H1 (cell line): ENCODE results near the gene SHQ1. TPM values are rescaled to one million over a fixed set of nuclear protein-coding genes. Genes with fewer than 3 reads are reported as not detected.
A peak's percentile ranks its signal among the peaks of the same experiment; 100 is the strongest.

Source experiments
- BCL11A ChIP-seq, 2 experiments: IDR thresholded peaks; one replicate each; pipeline ENCODE4 v1.6.1; 2011; ENCODE audit warnings: low read depth in 2 of 2, low read length in 2 of 2, mild to moderate bottlenecking in 2 of 2
- CBX5 ChIP-seq: fragments of 300-800, 300-1000 bp; sonication (generic); IDR thresholded peaks from 2 replicates; pipeline ENCODE4 v1.7.1; 2016; ENCODE audit warnings: antibody characterized with exemption, low read length, low read depth
- CBX8 ChIP-seq: fragments of 300-800, 300-1000 bp; sonication (generic); IDR thresholded peaks from 2 replicates; pipeline ENCODE4 v1.7.1; 2016; ENCODE audit warnings: low read depth, low read length, borderline replicate concordance
- CEBPB ChIP-seq: IDR thresholded peaks from 2 replicates; pipeline ENCODE4 v1.6.1; 2012; ENCODE audit warnings: low read depth, low read length
- EGR1 ChIP-seq: IDR thresholded peaks from 2 replicates; pipeline ENCODE4 v1.6.1; 2011; ENCODE audit warnings: low read depth, low read length, borderline replicate concordance
- EZH2 ChIP-seq: fragments of 200-600 bp; sonication (generic); IDR thresholded peaks from 2 replicates; pipeline ENCODE4 v1.7.1; 2012; ENCODE audit warnings: low read depth, mild to moderate bottlenecking, moderate library complexity, low read length, inconsistent platforms; ENCODE audit not compliant: severe bottlenecking
- GTF2F1 ChIP-seq: IDR thresholded peaks from 2 replicates; pipeline ENCODE4 v1.6.1; 2012; ENCODE audit warnings: low read depth, low read length, improper control_type of control experiment, borderline replicate concordance
- KDM4A ChIP-seq: IDR thresholded peaks from one replicate; pipeline ENCODE4 v1.7.1; 2012; ENCODE audit warnings: low read depth, mild to moderate bottlenecking, moderate library complexity, low read length, inconsistent platforms; ENCODE audit not compliant: severe bottlenecking
- TAF7 ChIP-seq: optimal IDR thresholded peaks from 2 replicates; pipeline ENCODE3; 2011; ENCODE audit warnings: low read depth, mild to moderate bottlenecking, inconsistent platforms, low read length, moderate library complexity, borderline replicate concordance
- polyA plus RNA-seq, 7 experiments: library from polyadenylated mRNA; depleted of rRNA in 3 of 7; stranded (reverse) in 5 of 7; unstranded in 2 of 7; fragments of >200 nt in 5 of 7; fragments of 200-250 nt in 2 of 7; gene quantifications; 1 replicate in 5 of 7; 2 replicates in 1 of 7; 4 replicates in 1 of 7; pipeline versions ENCODE4 v1.2.1 to v1.2.3, GENCODE V29; 2011 to 2013; ENCODE audit warnings: missing spikeins in 2 of 7, mixed read lengths in 2 of 7
- total RNA-seq: library from RNA; stranded (reverse); fragmentation: NEBNext Ultra II Directional; extraction: Animal tissue kit (Norgen Biotek cat#: 25700); gene quantifications from 2 replicates; pipeline ENCODE4 v1.2.1, GENCODE V29; 2021
- TF ChIP-seq, protein P1 (sequence below): fragments of 300-600 bp; sonication (generic); IDR thresholded peaks from 2 replicates; pipeline ENCODE4 v1.7.1; 2012; ENCODE audit warnings: low read length, moderate library complexity, mild to moderate bottlenecking, inconsistent platforms; ENCODE audit not compliant: insufficient replicate concordance

The SHQ1 gene
- total and polyA plus RNA-seq, 2 of the 8 experiments (the other 6 are each of a cell fraction or from before 2014, with no cell fraction given), result 10.7 to 34.4 TPM

- TF ChIP-seq, protein P1, sequence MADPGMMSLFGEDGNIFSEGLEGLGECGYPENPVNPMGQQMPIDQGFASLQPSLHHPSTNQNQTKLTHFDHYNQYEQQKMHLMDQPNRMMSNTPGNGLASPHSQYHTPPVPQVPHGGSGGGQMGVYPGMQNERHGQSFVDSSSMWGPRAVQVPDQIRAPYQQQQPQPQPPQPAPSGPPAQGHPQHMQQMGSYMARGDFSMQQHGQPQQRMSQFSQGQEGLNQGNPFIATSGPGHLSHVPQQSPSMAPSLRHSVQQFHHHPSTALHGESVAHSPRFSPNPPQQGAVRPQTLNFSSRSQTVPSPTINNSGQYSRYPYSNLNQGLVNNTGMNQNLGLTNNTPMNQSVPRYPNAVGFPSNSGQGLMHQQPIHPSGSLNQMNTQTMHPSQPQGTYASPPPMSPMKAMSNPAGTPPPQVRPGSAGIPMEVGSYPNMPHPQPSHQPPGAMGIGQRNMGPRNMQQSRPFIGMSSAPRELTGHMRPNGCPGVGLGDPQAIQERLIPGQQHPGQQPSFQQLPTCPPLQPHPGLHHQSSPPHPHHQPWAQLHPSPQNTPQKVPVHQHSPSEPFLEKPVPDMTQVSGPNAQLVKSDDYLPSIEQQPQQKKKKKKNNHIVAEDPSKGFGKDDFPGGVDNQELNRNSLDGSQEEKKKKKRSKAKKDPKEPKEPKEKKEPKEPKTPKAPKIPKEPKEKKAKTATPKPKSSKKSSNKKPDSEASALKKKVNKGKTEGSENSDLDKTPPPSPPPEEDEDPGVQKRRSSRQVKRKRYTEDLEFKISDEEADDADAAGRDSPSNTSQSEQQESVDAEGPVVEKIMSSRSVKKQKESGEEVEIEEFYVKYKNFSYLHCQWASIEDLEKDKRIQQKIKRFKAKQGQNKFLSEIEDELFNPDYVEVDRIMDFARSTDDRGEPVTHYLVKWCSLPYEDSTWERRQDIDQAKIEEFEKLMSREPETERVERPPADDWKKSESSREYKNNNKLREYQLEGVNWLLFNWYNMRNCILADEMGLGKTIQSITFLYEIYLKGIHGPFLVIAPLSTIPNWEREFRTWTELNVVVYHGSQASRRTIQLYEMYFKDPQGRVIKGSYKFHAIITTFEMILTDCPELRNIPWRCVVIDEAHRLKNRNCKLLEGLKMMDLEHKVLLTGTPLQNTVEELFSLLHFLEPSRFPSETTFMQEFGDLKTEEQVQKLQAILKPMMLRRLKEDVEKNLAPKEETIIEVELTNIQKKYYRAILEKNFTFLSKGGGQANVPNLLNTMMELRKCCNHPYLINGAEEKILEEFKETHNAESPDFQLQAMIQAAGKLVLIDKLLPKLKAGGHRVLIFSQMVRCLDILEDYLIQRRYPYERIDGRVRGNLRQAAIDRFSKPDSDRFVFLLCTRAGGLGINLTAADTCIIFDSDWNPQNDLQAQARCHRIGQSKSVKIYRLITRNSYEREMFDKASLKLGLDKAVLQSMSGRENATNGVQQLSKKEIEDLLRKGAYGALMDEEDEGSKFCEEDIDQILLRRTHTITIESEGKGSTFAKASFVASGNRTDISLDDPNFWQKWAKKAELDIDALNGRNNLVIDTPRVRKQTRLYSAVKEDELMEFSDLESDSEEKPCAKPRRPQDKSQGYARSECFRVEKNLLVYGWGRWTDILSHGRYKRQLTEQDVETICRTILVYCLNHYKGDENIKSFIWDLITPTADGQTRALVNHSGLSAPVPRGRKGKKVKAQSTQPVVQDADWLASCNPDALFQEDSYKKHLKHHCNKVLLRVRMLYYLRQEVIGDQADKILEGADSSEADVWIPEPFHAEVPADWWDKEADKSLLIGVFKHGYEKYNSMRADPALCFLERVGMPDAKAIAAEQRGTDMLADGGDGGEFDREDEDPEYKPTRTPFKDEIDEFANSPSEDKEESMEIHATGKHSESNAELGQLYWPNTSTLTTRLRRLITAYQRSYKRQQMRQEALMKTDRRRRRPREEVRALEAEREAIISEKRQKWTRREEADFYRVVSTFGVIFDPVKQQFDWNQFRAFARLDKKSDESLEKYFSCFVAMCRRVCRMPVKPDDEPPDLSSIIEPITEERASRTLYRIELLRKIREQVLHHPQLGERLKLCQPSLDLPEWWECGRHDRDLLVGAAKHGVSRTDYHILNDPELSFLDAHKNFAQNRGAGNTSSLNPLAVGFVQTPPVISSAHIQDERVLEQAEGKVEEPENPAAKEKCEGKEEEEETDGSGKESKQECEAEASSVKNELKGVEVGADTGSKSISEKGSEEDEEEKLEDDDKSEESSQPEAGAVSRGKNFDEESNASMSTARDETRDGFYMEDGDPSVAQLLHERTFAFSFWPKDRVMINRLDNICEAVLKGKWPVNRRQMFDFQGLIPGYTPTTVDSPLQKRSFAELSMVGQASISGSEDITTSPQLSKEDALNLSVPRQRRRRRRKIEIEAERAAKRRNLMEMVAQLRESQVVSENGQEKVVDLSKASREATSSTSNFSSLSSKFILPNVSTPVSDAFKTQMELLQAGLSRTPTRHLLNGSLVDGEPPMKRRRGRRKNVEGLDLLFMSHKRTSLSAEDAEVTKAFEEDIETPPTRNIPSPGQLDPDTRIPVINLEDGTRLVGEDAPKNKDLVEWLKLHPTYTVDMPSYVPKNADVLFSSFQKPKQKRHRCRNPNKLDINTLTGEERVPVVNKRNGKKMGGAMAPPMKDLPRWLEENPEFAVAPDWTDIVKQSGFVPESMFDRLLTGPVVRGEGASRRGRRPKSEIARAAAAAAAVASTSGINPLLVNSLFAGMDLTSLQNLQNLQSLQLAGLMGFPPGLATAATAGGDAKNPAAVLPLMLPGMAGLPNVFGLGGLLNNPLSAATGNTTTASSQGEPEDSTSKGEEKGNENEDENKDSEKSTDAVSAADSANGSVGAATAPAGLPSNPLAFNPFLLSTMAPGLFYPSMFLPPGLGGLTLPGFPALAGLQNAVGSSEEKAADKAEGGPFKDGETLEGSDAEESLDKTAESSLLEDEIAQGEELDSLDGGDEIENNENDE, result peak; percentile 99
- TF ChIP-seq CBX8 (no peak), EGR1 (no peak), CEBPB (no peak), GTF2F1 (no peak), TAF7 (no peak), EZH2 (no peak), BCL11A (IDR thresholded peaks at IDR 0.05; ENCODE audit: low read depth in 2 of 2, low read length in 2 of 2) (no peak), CBX5 (no peak), KDM4A (peak; percentile 40)
These were observed 39.7 kb upstream of the SHQ1 start, which contains the start of gene GXYLT2 (continued) for GRCh38 chr3:72887705-72888545.
